Measurements from ENCODE around the gene ERO1B.

GRCh38 chr1:236207569-236207968 lies 74.2 kb downstream of the ERO1B start:
- TF ChIP-seq, protein P1, sequence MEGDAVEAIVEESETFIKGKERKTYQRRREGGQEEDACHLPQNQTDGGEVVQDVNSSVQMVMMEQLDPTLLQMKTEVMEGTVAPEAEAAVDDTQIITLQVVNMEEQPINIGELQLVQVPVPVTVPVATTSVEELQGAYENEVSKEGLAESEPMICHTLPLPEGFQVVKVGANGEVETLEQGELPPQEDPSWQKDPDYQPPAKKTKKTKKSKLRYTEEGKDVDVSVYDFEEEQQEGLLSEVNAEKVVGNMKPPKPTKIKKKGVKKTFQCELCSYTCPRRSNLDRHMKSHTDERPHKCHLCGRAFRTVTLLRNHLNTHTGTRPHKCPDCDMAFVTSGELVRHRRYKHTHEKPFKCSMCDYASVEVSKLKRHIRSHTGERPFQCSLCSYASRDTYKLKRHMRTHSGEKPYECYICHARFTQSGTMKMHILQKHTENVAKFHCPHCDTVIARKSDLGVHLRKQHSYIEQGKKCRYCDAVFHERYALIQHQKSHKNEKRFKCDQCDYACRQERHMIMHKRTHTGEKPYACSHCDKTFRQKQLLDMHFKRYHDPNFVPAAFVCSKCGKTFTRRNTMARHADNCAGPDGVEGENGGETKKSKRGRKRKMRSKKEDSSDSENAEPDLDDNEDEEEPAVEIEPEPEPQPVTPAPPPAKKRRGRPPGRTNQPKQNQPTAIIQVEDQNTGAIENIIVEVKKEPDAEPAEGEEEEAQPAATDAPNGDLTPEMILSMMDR (IDR thresholded peaks at IDR 0.05; ENCODE audit: low read length), result no peak
- no peak for TF ChIP-seq EZH2 (IDR thresholded peaks at IDR 0.05; ENCODE audit: borderline replicate concordance, low read length)

All from OCI-LY1 (cell line).